Measurements from ENCODE around the gene ST6GALNAC4. TPM values are rescaled to one million over a fixed set of nuclear protein-coding genes. Genes with fewer than 3 reads are reported as not detected.

Gene ST6GALNAC4
- total RNA-seq, 1 experiment from 2014 or later = 28.3 TPM

GRCh38 chr9:127860779-127861178 is 56.1 kb downstream of the ST6GALNAC4 start:
- H3K9me3 ChIP-seq (ENCODE audit: insufficient read depth, low read depth) = no peaks in the 10 kb centered on the region
- no peak overlapping the region for H2AFZ ChIP-seq
- no peaks in the 10 kb centered on the region for H4K20me1 ChIP-seq (ENCODE audit: insufficient read depth)

GRCh38 chr9:127860260-127860659 is 56.6 kb downstream of the ST6GALNAC4 start:
- intact Hi-C loops (cut with micrococcal nuclease; ENCODE audit: unreplicated experiment) = no loop called here
- H3K36me3 ChIP-seq (ENCODE audit: low read depth) = no peaks in the 10 kb centered on the region
- BruUV-seq (replicated peaks) = no TSS peak
- H3K79me2 ChIP-seq (ENCODE audit: low read depth) = no peaks in the 10 kb centered on the region
- H3F3A ChIP-seq (ENCODE audit: insufficient read depth, low read depth) = peaks cover 3% of the 10 kb centered on the region; the same call in 1 of the 2 replicates
- no peak overlapping the region for H3K4me3 ChIP-seq
- H3K27ac ChIP-seq = no peak overlapping the region
- no peaks in the 10 kb centered on the region for H3K9me3 ChIP-seq (ENCODE audit: insufficient read depth, low read depth)
- CTCF ChIA-PET = no interaction called here
- H2AFZ ChIP-seq = no peak overlapping the region
- no peaks in the 10 kb centered on the region for H4K20me1 ChIP-seq (ENCODE audit: insufficient read depth)
- H3K9me2 ChIP-seq (ENCODE audit: insufficient read depth) = no peaks in the 10 kb centered on the region
- no peak overlapping the region for H3K4me2 ChIP-seq
- no peak for DNase-seq
- TF ChIP-seq, protein P1, sequence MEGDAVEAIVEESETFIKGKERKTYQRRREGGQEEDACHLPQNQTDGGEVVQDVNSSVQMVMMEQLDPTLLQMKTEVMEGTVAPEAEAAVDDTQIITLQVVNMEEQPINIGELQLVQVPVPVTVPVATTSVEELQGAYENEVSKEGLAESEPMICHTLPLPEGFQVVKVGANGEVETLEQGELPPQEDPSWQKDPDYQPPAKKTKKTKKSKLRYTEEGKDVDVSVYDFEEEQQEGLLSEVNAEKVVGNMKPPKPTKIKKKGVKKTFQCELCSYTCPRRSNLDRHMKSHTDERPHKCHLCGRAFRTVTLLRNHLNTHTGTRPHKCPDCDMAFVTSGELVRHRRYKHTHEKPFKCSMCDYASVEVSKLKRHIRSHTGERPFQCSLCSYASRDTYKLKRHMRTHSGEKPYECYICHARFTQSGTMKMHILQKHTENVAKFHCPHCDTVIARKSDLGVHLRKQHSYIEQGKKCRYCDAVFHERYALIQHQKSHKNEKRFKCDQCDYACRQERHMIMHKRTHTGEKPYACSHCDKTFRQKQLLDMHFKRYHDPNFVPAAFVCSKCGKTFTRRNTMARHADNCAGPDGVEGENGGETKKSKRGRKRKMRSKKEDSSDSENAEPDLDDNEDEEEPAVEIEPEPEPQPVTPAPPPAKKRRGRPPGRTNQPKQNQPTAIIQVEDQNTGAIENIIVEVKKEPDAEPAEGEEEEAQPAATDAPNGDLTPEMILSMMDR (conservative IDR thresholded peaks at IDR 0.05) = no peak
- TF ChIP-seq EZH2 (IDR thresholded peaks at IDR 0.05; ENCODE audit: low read depth) = no peak
- no peaks in the 10 kb centered on the region for H3K4me1 ChIP-seq (replicated peaks; ENCODE audit: insufficient read depth)
- H3K27me3 ChIP-seq (ENCODE audit: insufficient read depth, low read depth) = no peaks in the 10 kb centered on the region
- POLR2A ChIA-PET (ENCODE audit: unreplicated experiment) = no interaction called here

More at GRCh38 chr9:127860779-127861178, 56.1 kb downstream of the ST6GALNAC4 start:
- Histone ChIP-seq H3K36me3 (ENCODE audit: low read depth) (no peaks in the 10 kb centered on the region), H3K4me3 (no peak overlapping the region), H3K27me3 (ENCODE audit: insufficient read depth, low read depth) (no peaks in the 10 kb centered on the region), H3K79me2 (ENCODE audit: low read depth) (no peaks in the 10 kb centered on the region), H3K27ac (no peak overlapping the region), H3F3A (ENCODE audit: insufficient read depth, low read depth) (peaks cover 7% of the 10 kb centered on the region; the same call in 1 of the 2 replicates), H3K4me2 (no peak overlapping the region), H3K9me2 (ENCODE audit: insufficient read depth) (no peaks in the 10 kb centered on the region), H3K4me1 (replicated peaks; ENCODE audit: insufficient read depth) (no peaks in the 10 kb centered on the region)
- no TSS peak for BruUV-seq (replicated peaks)
- CTCF ChIA-PET = no interaction called here
- POLR2A ChIA-PET (ENCODE audit: unreplicated experiment) = no interaction called here
- intact Hi-C loops (cut with micrococcal nuclease; ENCODE audit: unreplicated experiment) = no loop called here
- no peak for DNase-seq
- TF ChIP-seq, protein P1 (conservative IDR thresholded peaks at IDR 0.05) = no peak
- TF ChIP-seq EZH2 (IDR thresholded peaks at IDR 0.05; ENCODE audit: low read depth) = no peak

- Histone ChIP-seq H3K9me2 (ENCODE audit: insufficient read depth) (no peaks in the 10 kb centered on the region), H2AFZ (no peak overlapping the region), H4K20me1 (ENCODE audit: insufficient read depth) (no peaks in the 10 kb centered on the region), H3K36me3 (ENCODE audit: low read depth) (no peaks in the 10 kb centered on the region), H3F3A (ENCODE audit: insufficient read depth, low read depth) (peaks cover 5% of the 10 kb centered on the region; the same call in 1 of the 2 replicates), H3K27ac (no peak overlapping the region), H3K4me1 (replicated peaks; ENCODE audit: insufficient read depth) (peaks cover 14% of the 10 kb centered on the region), H3K4me2 (no peak overlapping the region), H3K4me3 (no peak overlapping the region), H3K9me3 (ENCODE audit: insufficient read depth, low read depth) (no peaks in the 10 kb centered on the region), H3K79me2 (ENCODE audit: low read depth) (no peaks in the 10 kb centered on the region), H3K27me3 (ENCODE audit: insufficient read depth, low read depth) (no peaks in the 10 kb centered on the region)
- no peak for DNase-seq
- no peak for TF ChIP-seq EZH2 (IDR thresholded peaks at IDR 0.05; ENCODE audit: low read depth)
- TF ChIP-seq, protein P1 (conservative IDR thresholded peaks at IDR 0.05) = no peak
- POLR2A ChIA-PET (ENCODE audit: unreplicated experiment) = no interaction called here
- CTCF ChIA-PET = interaction anchor here (0.6 kb wide), 1 partner anchor 23 kb away, joined by 3 read pairs; no protein-coding TSS in a partner anchor
- BruUV-seq (replicated peaks) = no TSS peak
- intact Hi-C loops (cut with micrococcal nuclease; ENCODE audit: unreplicated experiment) = no loop called here
These were observed 58.8 kb downstream of the ST6GALNAC4 start for GRCh38 chr9:127858041-127858512.

Small RNA genes lying within 50 kb of the gene (microRNA-seq; reads per million reads assigned to microRNA genes)
- not detected for gene MIR4672 (ENCODE audit: borderline number of aligned reads, borderline replicate concordance)

Other genes with a start within 250 kb of the ST6GALNAC4 start
- 0.65 and 0.68 TPM in 2 replicates for gene CFAP157, start 210.1 kb downstream of the ST6GALNAC4 start, total RNA-seq (2021)
- 22.4 and 32.9 TPM in 2 replicates for gene PTRH1, start 201.4 kb downstream of the ST6GALNAC4 start, total RNA-seq (2021)
- 0.26 and 0.40 TPM in 2 replicates for gene TTC16, start 201.0 kb downstream of the ST6GALNAC4 start, total RNA-seq (2021)
- gene TOR2A, start 181.7 kb downstream of the ST6GALNAC4 start, total RNA-seq (2021) = 16.4 and 19.7 TPM in 2 replicates
- 0.75 and 0.79 TPM in 2 replicates for gene SH2D3C, start 138.4 kb downstream of the ST6GALNAC4 start, total RNA-seq (2021)
- 92.5 and 93.8 TPM in 2 replicates for gene CDK9, start 131.0 kb downstream of the ST6GALNAC4 start, total RNA-seq (2021)
- 152 and 191 TPM in 2 replicates for gene FPGS, start 114.2 kb downstream of the ST6GALNAC4 start, total RNA-seq (2021)
- gene ENG, start 62.4 kb downstream of the ST6GALNAC4 start, total RNA-seq (2021) = 18.4 and 23.1 TPM in 2 replicates
- gene AK1, start 39.4 kb downstream of the ST6GALNAC4 start, total RNA-seq (2021) = 84.5 and 86.8 TPM in 2 replicates
- gene ST6GALNAC6, start 17.4 kb downstream of the ST6GALNAC4 start, total RNA-seq (2021) = 23.3 and 27.6 TPM in 2 replicates
- 21.9 and 22.5 TPM in 2 replicates for gene PIP5KL1, start 13.7 kb upstream of the ST6GALNAC4 start, total RNA-seq (2021)
- gene DPM2, start 20.8 kb upstream of the ST6GALNAC4 start, total RNA-seq (2021) = 65.5 and 79.4 TPM in 2 replicates
- 176 and 208 TPM in 2 replicates for gene EEIG1, start 63.9 kb upstream of the ST6GALNAC4 start, total RNA-seq (2021)
- gene NAIF1, start 150.3 kb upstream of the ST6GALNAC4 start, total RNA-seq (2021) = 16.1 and 17.3 TPM in 2 replicates
- 11.7 and 13.4 TPM in 2 replicates for gene SLC25A25, start 151.2 kb upstream of the ST6GALNAC4 start, total RNA-seq (2021)
- gene PTGES2, start 210.7 kb upstream of the ST6GALNAC4 start, total RNA-seq (2021) = 95.2 and 124 TPM in 2 replicates
- 430 and 537 TPM in 2 replicates for gene LCN2, start 232.4 kb upstream of the ST6GALNAC4 start, total RNA-seq (2021)
- gene BBLN, start 243.2 kb upstream of the ST6GALNAC4 start, total RNA-seq (2021) = 154 and 213 TPM in 2 replicates

Data from PC-9 (cell line).